GM13977 (cell line): ENCODE measurements around the gene MTMR3.

ENCODE experiments used
- DNase-seq: peaks from one replicate; pipeline ENCODE4 v3.0.0; 2012; ENCODE audit warnings: low spot score
- CTCF ChIP-seq: IDR thresholded peaks from 2 replicates; pipeline ENCODE4 v1.5.1; 2012; ENCODE audit warnings: mild to moderate bottlenecking, control low read depth; ENCODE audit not compliant: insufficient read depth; ENCODE audit errors: extremely low read depth, missing control alignments
- in situ Hi-C: fragments of 300-500 bp; cut with MboI; formaldehyde crosslinking; loops from one replicate; pipeline ENCODE4 v1.12.0; 2022; ENCODE audit warnings: low sequenced_read_pairs, low pct_unique_long_range_greater_than_20kb, mixed read lengths, inconsistent platforms; ENCODE audit not compliant: unreplicated experiment

MTMR3 gene

DNA sequence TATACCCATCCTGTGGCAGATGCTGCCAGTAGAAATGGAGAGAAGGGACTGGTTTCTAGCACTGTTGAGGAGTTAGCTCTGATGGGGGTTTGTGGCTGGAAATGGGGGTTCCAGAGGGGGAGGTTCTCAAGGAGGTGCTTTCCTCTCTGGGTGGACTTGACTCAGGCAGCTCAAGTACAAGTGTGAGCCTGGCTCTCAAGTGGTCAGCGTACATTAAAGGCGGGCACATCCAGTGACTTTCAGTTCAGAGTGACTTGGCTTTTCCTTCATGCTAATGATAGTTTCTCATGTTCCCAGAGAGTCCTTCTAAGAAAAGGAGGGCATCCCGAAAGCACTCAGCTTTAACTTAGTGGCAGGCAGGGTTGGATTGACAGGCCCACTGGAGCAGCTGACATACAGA, 138.4 kb downstream of the MTMR3 start:
- in situ Hi-C loops = no loop called here
- DNase-seq = no peak
- no peak for TF ChIP-seq CTCF

DNA sequence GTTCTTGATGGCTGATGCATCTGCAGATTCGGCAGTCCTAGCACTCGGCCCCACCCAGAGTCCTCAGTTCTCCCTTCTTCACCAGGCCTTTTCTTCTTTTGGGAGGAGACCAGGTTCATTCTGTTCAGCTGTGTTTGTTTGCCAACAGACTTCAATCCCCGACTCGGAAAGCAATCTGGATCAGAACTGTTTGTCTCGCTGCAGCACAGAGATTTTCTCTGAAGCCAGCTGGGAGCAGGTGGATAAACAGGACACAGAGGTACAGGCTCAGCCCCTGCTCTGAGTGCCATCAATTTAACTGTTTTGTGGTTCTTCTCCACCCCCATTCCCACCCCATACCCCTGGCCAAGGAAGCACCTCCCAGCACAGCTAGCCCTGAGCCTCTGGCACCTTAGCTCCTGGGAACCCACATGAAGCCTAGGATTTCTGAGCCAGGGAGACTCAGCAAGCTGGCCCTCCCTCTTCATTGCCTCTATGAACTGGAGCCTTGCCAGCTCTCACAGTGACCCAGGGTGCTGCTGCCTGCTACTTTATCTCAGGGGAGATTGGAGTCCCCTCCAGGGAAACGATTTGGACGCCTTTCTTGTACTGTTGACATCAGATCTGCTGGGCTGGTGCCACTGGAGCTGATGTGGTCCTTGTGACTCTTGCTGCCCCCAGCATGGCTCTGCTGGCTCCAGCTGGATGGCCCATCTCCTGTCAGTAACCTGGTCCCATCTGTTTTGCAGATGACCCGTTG, 139.1 kb downstream of the MTMR3 start:
- in situ Hi-C loops = no loop called here
- DNase-seq = no peak
- TF ChIP-seq CTCF = no peak

GRCh38 chr22:30023099-30023660, 140.2 kb downstream of the MTMR3 start:
- no peak for TF ChIP-seq CTCF
- in situ Hi-C loops = no loop called here
- DNase-seq = no peak

GRCh38 chr22:30024231-30024630, 141.3 kb downstream of the MTMR3 start:
- no peak for DNase-seq
- in situ Hi-C loops = no loop called here
- TF ChIP-seq CTCF = no peak

GRCh38 chr22:30025221-30025620, 142.2 kb downstream of the MTMR3 start:
- DNase-seq = no peak
- TF ChIP-seq CTCF = no peak
- in situ Hi-C loops = no loop called here

- no peak for DNase-seq
- in situ Hi-C loops = no loop called here
- TF ChIP-seq CTCF = no peak
Observed at GRCh38 chr22:30026756-30027155, 143.8 kb downstream of the MTMR3 start.
